ENCODE data around the gene DESI2.

- TF ChIP-seq, protein P1, sequence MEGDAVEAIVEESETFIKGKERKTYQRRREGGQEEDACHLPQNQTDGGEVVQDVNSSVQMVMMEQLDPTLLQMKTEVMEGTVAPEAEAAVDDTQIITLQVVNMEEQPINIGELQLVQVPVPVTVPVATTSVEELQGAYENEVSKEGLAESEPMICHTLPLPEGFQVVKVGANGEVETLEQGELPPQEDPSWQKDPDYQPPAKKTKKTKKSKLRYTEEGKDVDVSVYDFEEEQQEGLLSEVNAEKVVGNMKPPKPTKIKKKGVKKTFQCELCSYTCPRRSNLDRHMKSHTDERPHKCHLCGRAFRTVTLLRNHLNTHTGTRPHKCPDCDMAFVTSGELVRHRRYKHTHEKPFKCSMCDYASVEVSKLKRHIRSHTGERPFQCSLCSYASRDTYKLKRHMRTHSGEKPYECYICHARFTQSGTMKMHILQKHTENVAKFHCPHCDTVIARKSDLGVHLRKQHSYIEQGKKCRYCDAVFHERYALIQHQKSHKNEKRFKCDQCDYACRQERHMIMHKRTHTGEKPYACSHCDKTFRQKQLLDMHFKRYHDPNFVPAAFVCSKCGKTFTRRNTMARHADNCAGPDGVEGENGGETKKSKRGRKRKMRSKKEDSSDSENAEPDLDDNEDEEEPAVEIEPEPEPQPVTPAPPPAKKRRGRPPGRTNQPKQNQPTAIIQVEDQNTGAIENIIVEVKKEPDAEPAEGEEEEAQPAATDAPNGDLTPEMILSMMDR (IDR thresholded peaks at IDR 0.05), result no peak
- TF ChIP-seq TCF12 (IDR thresholded peaks at IDR 0.05) (no peak), YY1 (IDR thresholded peaks at IDR 0.05; ENCODE audit: low read depth) (no peak), TAF1 (IDR thresholded peaks at IDR 0.05; ENCODE audit: borderline replicate concordance, low read depth, low read length) (no peak), FOXM1 (IDR thresholded peaks at IDR 0.05; ENCODE audit: low read depth) (no peak), RFX5 (IDR thresholded peaks at IDR 0.05; ENCODE audit: low read length) (no peak), TEAD4 (IDR thresholded peaks at IDR 0.05; ENCODE audit: borderline replicate concordance, insufficient read depth) (no peak), FOXJ3 (CRISPR knock-in tag; IDR thresholded peaks at IDR 0.05) (no peak), GABPA (IDR thresholded peaks at IDR 0.05; ENCODE audit: low read depth) (no peak), MXI1 (IDR thresholded peaks at IDR 0.05; ENCODE audit: low read depth, low read length) (no peak), EP300 (IDR thresholded peaks at IDR 0.05; ENCODE audit: borderline replicate concordance in 1 of 2, low read depth in 1 of 2, low read length in 1 of 2) (no peak), POLR2AphosphoS5 (IDR thresholded peaks at IDR 0.05; ENCODE audit: low read depth, low read length) (no peak), SMC3 (IDR thresholded peaks at IDR 0.05; ENCODE audit: low read depth, low read length) (no peak), CHD2 (IDR thresholded peaks at IDR 0.05; ENCODE audit: low read length, partially characterized antibody) (no peak)
Observed at GRCh38 chr1:244654108-244655038, 1.4 kb downstream of the DESI2 start.
